ENCODE measurements around the gene IL1RL1.

IL1RL1 gene

GRCh38 chr2:102334486-102334885, 23.1 kb downstream of the IL1RL1 start:
- DNase-seq (ENCODE audit: low read depth in 4 of 4, low spot score in 1 of 4) = no peak

DNA sequence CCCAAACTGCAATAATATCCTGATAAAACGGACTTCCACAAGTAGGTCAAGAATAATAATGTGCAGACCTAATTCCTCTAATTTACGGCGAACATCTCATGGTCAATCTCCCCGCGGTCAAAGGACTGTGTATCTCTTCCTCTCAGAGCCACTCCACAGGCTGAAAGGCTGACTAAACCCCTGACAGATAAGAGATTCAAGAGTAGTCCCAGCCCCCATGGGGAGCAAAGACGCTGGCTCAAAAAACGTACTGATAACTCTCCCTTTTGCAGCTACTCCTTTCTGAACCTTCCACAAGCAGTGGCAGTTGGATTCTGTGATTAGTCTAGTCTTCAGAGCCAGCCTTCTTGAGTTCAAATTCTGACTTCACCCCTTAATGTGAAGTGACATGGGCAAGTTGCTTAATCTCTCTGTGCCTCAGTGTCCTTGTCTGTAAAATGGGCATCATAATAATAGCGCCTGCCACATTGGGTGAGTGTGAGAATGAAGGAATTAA, 24.6 kb downstream of the IL1RL1 start:
- no peak for DNase-seq (ENCODE audit: low read depth in 4 of 4, low spot score in 1 of 4)

DNA sequence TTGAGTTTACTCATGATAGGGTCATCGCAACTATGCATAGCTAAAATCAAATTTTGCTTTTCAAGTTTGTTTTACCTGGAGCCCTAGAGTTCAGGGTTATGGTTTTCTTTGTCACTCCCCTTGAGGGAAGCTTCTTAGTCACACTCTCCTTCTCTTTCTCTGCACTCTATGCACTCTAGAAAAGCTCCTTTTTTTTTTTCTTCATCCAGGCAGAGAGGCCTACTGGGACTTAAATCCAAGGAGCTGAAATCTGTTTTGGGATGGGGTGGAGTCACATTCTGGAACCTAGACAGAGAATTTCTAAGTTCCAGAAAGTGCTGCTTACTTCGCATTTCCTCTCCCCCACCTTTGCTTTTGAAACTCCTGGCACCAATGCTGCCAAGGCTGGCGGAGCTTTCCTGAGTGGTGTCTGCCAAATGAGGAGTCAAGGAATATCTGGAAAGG, 25.2 kb downstream of the IL1RL1 start:
- no peak for DNase-seq (ENCODE audit: low read depth in 4 of 4, low spot score in 1 of 4)

DNA sequence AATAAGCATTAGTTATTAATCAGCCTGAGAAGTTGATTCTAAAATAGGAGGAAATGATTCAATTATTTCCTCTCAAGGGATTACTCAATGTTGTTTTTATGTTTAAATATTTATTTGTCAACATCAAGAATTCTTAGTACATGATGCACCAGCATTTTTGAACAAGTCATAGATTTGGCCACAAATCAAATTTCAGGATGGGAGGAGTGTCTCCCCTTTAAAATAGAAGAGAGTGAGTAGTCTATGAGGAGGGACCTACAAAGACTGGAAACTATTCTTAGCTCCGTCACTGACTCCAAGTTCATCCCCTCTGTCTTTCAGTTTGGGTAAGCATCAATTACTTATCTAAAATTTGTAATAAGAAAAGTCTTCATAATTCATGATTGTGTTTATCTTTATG, 25.6 kb downstream of the IL1RL1 start:
- no peak for DNase-seq (ENCODE audit: low read depth in 4 of 4, low spot score in 1 of 4)

GRCh38 chr2:102337481-102338386, 26.4 kb downstream of the IL1RL1 start:
- no peak for DNase-seq (ENCODE audit: low read depth in 4 of 4, low spot score in 1 of 4)

DNA sequence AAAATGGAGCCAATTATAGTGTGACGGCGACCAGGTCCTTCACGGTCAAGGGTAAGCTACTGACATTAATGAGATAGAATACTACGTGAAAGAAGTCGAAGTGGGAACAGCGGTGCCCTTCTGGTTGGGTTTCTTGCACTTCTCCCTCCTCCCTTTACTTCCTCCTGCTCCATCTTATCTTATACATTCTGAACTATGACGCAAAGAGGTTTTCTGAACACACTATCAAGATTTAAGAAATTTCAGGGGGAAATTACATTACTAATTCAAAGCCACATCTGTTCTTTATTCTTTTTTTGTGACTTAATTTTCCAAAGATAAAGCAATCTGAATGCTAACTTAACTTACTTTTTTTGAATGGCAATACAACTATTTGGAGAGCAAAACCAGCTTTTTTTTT, 29.4 kb downstream of the IL1RL1 start:
- DNase-seq (ENCODE audit: low read depth in 4 of 4, low spot score in 1 of 4) = no peak

DNA sequence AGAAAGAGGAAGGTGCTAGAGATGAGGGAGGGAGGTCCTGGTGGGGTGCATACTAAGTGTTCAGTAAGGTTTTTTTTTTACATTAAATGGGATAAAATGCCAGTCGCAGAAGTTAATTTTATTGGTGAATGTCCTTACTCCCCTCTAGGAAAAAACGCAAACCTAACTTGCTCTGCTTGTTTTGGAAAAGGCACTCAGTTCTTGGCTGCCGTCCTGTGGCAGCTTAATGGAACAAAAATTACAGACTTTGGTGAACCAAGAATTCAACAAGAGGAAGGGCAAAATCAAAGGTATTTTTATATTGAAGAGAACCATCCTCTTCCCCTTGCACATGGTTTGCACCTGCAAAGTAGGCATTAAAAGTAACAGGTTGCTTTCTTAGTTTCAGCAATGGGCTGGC, 31.5 kb downstream of the IL1RL1 start:
- DNase-seq (ENCODE audit: low read depth in 4 of 4, low spot score in 1 of 4) = no peak

DNA sequence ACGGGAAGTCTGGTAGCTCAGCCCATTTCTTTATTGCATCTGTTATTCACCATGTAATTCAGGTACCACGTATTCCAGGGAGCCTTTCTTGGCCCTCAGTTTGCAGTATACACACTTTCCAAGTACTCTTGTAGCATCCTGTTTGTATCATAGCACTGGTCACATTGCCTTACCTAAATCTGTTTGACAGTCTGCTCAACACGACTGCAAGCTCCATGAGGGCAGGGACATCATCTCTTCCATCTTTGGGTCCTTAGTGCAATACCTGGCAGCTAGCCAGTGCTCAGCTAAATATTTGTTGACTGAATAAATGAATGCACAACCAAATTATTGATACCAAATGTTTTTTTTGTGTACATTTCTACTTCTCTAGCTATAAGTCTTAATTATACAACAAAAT, 33.0 kb downstream of the IL1RL1 start:
- DNase-seq (ENCODE audit: low read depth in 4 of 4, low spot score in 1 of 4) = no peak

GRCh38 chr2:102345329-102345920, 34.1 kb downstream of the IL1RL1 start:
- DNase-seq (ENCODE audit: low read depth in 4 of 4, low spot score in 1 of 4) = no peak

- DNase-seq (ENCODE audit: low read depth in 4 of 4, low spot score in 1 of 4) = no peak
Observed at GRCh38 chr2:102346381-102347130, 35.2 kb downstream of the IL1RL1 start.

- DNase-seq (ENCODE audit: low read depth in 4 of 4, low spot score in 1 of 4) = no peak
Observed at GRCh38 chr2:102350137-102350793, 38.9 kb downstream of the IL1RL1 start.

GRCh38 chr2:102355526-102356380, 44.4 kb downstream of the IL1RL1 start, which contains the start of gene IL18R1:
Gene IL18R1 (plus strand): TSS chr2:102355796. CDS start chr2:102362661, 6,865 bp downstream.
- DNase-seq (ENCODE audit: low read depth in 4 of 4, low spot score in 1 of 4) = peak; percentile 41 to 72 (median 48)

DNA sequence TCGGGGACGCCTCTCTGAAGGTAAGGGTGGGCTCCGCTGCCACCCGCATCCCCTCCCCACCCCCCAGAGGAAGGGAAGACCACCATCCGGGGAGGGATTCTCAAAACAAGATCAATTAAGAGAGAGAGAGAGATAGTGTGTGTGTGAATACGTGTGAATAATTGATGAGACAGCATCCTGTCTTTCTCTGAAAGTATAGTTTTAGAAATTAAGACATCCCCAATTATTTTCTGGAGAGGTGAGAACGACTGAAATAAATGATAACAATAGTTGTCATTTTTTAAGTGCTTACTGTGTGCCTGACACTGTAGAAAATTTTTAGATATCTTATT, 45.0 kb downstream of the IL1RL1 start:
- DNase-seq (ENCODE audit: low read depth in 4 of 4, low spot score in 1 of 4) = no peak

GRCh38 chr2:102356741-102357140, 45.4 kb downstream of the IL1RL1 start:
- DNase-seq (ENCODE audit: low read depth in 4 of 4, low spot score in 1 of 4) = no peak

- DNase-seq (ENCODE audit: low read depth in 4 of 4, low spot score in 1 of 4) = no peak
Observed at GRCh38 chr2:102357937-102358336, 46.6 kb downstream of the IL1RL1 start.

DNA sequence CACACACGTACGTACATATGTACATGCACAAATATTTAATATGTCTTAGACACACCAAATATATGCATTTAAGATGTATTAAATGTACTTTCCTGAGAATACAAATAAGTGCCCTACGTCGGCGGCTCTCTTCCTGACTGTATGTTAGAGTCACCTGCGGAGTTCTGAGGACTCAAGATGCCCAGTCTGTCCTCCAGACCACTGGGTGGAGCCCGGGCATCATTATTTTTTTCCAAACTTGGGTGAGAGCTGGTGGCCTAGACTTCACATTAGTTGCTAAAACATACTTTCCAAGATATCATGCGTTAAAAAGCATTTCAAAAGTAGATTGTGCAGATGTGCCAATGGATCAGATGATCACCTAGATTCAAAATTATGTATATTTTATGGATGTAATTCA, 47.1 kb downstream of the IL1RL1 start:
- DNase-seq (ENCODE audit: low read depth in 4 of 4, low spot score in 1 of 4) = no peak

- no peak for DNase-seq (ENCODE audit: low read depth in 4 of 4, low spot score in 1 of 4)
Observed at GRCh38 chr2:102359527-102359926, 48.2 kb downstream of the IL1RL1 start.

DNA sequence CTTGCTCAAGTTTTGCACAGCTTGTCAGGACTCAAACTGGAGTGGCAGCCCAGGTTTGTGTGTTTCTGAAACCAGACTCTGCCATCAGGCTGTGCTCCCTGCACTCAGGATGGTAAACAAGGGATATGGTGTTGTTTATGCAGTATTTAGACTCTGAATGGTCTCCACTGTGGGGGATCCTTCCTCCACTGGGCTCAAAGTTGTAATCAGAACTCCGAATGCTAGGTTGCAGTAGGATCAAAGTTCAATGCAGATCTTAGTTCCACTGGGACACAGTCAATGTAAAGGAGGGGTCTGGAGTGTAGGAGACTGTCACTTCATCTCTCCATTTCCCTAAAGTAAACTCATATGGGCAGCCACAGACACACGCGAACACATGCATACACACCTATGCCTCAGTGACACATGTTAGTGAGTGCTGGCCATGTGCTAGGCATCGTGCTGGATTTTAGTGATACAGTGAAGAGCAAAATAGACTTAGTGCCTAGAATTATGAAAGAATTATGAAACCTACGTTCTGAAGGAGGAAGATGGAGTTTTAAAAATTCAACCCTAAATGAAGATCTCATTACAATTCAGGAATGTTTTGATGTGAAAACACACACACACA, 50.4 kb downstream of the IL1RL1 start:
- DNase-seq (ENCODE audit: low read depth in 4 of 4, low spot score in 1 of 4) = no peak

GRCh38 chr2:102365763-102366162, 54.4 kb downstream of the IL1RL1 start:
- DNase-seq (ENCODE audit: low read depth in 4 of 4, low spot score in 1 of 4) = no peak
